Activated gamma-delta T cell treated with Interleukin-2 at 50 U/mL for 16 hours (primary cell): ENCODE measurements around the gene PRKD3.

ENCODE experiments used
- DNase-seq: peaks from one replicate; pipeline ENCODE4 v3.0.0-alpha.2; 2020

Gene PRKD3

GRCh38 chr2:37324786-37325624 lies at the start of gene PRKD3:
Gene PRKD3, minus strand, starts transcription at chr2:37324833. Its CDS starts 8,309 bp downstream, at chr2:37316524.
- peak; percentile 36 for DNase-seq

- no peak for DNase-seq
These were observed 47.4 kb upstream of the PRKD3 start for GRCh38 chr2:37372000-37372399.

- no peak for DNase-seq
These were observed 46.0 kb upstream of the PRKD3 start for GRCh38 chr2:37370666-37371065.

- DNase-seq = no peak
These were observed 43.4 kb upstream of the PRKD3 start for GRCh38 chr2:37367984-37368383.

GRCh38 chr2:37367310-37367709 lies 42.7 kb upstream of the PRKD3 start:
- no peak for DNase-seq

GRCh38 chr2:37366773-37367172 lies 42.1 kb upstream of the PRKD3 start:
- no peak for DNase-seq

- DNase-seq = no peak
These were observed 41.0 kb upstream of the PRKD3 start for GRCh38 chr2:37365669-37366068.

- DNase-seq = no peak
These were observed 39.7 kb upstream of the PRKD3 start for GRCh38 chr2:37364351-37364750.

- DNase-seq = no peak
These were observed 37.5 kb upstream of the PRKD3 start for GRCh38 chr2:37361994-37362698.

GRCh38 chr2:37361216-37361815 lies 36.7 kb upstream of the PRKD3 start:
- no peak for DNase-seq

GRCh38 chr2:37358466-37358865 lies 33.8 kb upstream of the PRKD3 start:
- DNase-seq = no peak

GRCh38 chr2:37357530-37357929 lies 32.9 kb upstream of the PRKD3 start:
- no peak for DNase-seq

GRCh38 chr2:37357069-37357468 lies 32.4 kb upstream of the PRKD3 start:
- DNase-seq = no peak

- no peak for DNase-seq
These were observed 31.7 kb upstream of the PRKD3 start for GRCh38 chr2:37356299-37356698.

GRCh38 chr2:37355735-37356134 lies 31.1 kb upstream of the PRKD3 start:
- no peak for DNase-seq

- no peak for DNase-seq
These were observed 29.9 kb upstream of the PRKD3 start for GRCh38 chr2:37354531-37354930.

- no peak for DNase-seq
These were observed 25.4 kb upstream of the PRKD3 start for GRCh38 chr2:37350034-37350433.

GRCh38 chr2:37349231-37349860 lies 24.7 kb upstream of the PRKD3 start:
- DNase-seq = no peak

GRCh38 chr2:37348155-37348554 lies 23.5 kb upstream of the PRKD3 start:
- DNase-seq = no peak

GRCh38 chr2:37344453-37345361 lies 20.1 kb upstream of the PRKD3 start, which contains the start of gene QPCT:
Gene QPCT, plus strand, starts transcription at chr2:37344630. Its CDS starts 102 bp downstream, at chr2:37344732.
- DNase-seq = peak; percentile 72

- DNase-seq = no peak
These were observed 19.2 kb upstream of the PRKD3 start for GRCh38 chr2:37343537-37344434.
